Stimulated activated CD8-positive, alpha-beta memory T cell treated with anti-CD3 and anti-CD28 coated beads, Interleukin-12 subunit alpha, Interleukin-12 subunit beta, amount 100 ng/mL, for 4 hours (primary cell): ENCODE results near the gene MTR.

Source experiments
- DNase-seq: peaks from one replicate; pipeline ENCODE4 v3.0.0-alpha.2; 2020; ENCODE audit warnings: low read depth

The MTR gene

GRCh38 chr1:236795035-236795756, at the start of gene MTR:
MTR (plus strand) TSS chr1:236795292; CDS start chr1:236795704, 412 bp downstream.
- peak; percentile 88 for DNase-seq

- no peak for DNase-seq
Observed at GRCh38 chr1:236746785-236747184, 48.3 kb upstream of the MTR start.

- DNase-seq, result no peak
Observed at GRCh38 chr1:236747311-236747985, 47.6 kb upstream of the MTR start.

- no peak for DNase-seq
Observed at GRCh38 chr1:236748268-236748870, 46.7 kb upstream of the MTR start.

- no peak for DNase-seq
Observed at GRCh38 chr1:236750928-236751327, 44.2 kb upstream of the MTR start.

- no peak for DNase-seq
Observed at GRCh38 chr1:236751385-236751784, 43.7 kb upstream of the MTR start.

GRCh38 chr1:236751935-236752334, 43.2 kb upstream of the MTR start:
- DNase-seq, result no peak

- DNase-seq, result no peak
Observed at GRCh38 chr1:236753516-236753915, 41.6 kb upstream of the MTR start.

GRCh38 chr1:236753964-236754363, 41.1 kb upstream of the MTR start:
- DNase-seq, result no peak

- no peak for DNase-seq
Observed at GRCh38 chr1:236754525-236755210, 40.4 kb upstream of the MTR start.

- no peak for DNase-seq
Observed at GRCh38 chr1:236757640-236758039, 37.5 kb upstream of the MTR start.

- DNase-seq, result no peak
Observed at GRCh38 chr1:236759252-236759859, 35.7 kb upstream of the MTR start.

GRCh38 chr1:236760480-236760879, 34.6 kb upstream of the MTR start:
- no peak for DNase-seq

GRCh38 chr1:236760986-236761385, 34.1 kb upstream of the MTR start:
- DNase-seq, result no peak

GRCh38 chr1:236761397-236762132, 33.5 kb upstream of the MTR start:
- no peak for DNase-seq

GRCh38 chr1:236762410-236762809, 32.7 kb upstream of the MTR start:
- DNase-seq, result no peak

GRCh38 chr1:236765831-236766230, 29.3 kb upstream of the MTR start:
- DNase-seq, result no peak

GRCh38 chr1:236766506-236766905, 28.6 kb upstream of the MTR start:
- DNase-seq, result no peak

GRCh38 chr1:236767276-236767675, 27.8 kb upstream of the MTR start:
- DNase-seq, result no peak

- DNase-seq, result no peak
Observed at GRCh38 chr1:236768601-236769000, 26.5 kb upstream of the MTR start.

- DNase-seq, result no peak
Observed at GRCh38 chr1:236773919-236774318, 21.2 kb upstream of the MTR start.

GRCh38 chr1:236774926-236775325, 20.2 kb upstream of the MTR start:
- DNase-seq, result no peak
